Spleen (tissue), 7 donors: ENCODE data around the gene MAPK11.

Experiments used
- CTCF ChIP-seq, 11 experiments: fragments of 200-600 bp in 7 of 11; fragments of 450-650 bp in 4 of 11; sonication (generic) in 4 of 11; IDR thresholded peaks in 8 of 11; conservative IDR thresholded peaks in 3 of 11; 1 replicate in 7 of 11; 2 replicates in 4 of 11; pipeline versions ENCODE4 v1.4.0 to v1.8.0; 2016 to 2021; ENCODE audit warnings: antibody characterized with exemption in 11 of 11, inconsistent platforms in 4 of 11, mild to moderate bottlenecking in 1 of 11
- POLR2A ChIP-seq, 3 donors: fragments of 450-650 bp; IDR thresholded peaks; one replicate each; pipeline ENCODE4 v1.5.1; 2017; ENCODE audit warnings: antibody characterized with exemption in 3 of 3, mild to moderate bottlenecking in 1 of 3
- donor health status: DM: no; HTN: no; CAD: no; lungs with moderate emphysema.
- donor health status: DM: no; HTN: no; CAD: no.
- donor health status: DM: no; HTN: no; CAD: no.

- peak in 5 of 11 experiments; percentile 12 to 44 (median 18) for TF ChIP-seq CTCF (IDR thresholded peaks at IDR 0.05 in 8 of 11, conservative IDR thresholded peaks at IDR 0.05 in 3 of 11)
- no peak for TF ChIP-seq POLR2A (IDR thresholded peaks at IDR 0.05)
These were observed 33.3 kb downstream of the MAPK11 start for GRCh38 chr22:50236731-50237409.
